Epidermal melanocyte (primary cell): ENCODE measurements around the gene CD164L2.

Experiments used
- DNase-seq: peaks from one replicate; pipeline ENCODE4 v3.0.0; 2011; ENCODE audit warnings: low spot score; ENCODE audit not compliant: insufficient read length

CD164L2 gene

DNA sequence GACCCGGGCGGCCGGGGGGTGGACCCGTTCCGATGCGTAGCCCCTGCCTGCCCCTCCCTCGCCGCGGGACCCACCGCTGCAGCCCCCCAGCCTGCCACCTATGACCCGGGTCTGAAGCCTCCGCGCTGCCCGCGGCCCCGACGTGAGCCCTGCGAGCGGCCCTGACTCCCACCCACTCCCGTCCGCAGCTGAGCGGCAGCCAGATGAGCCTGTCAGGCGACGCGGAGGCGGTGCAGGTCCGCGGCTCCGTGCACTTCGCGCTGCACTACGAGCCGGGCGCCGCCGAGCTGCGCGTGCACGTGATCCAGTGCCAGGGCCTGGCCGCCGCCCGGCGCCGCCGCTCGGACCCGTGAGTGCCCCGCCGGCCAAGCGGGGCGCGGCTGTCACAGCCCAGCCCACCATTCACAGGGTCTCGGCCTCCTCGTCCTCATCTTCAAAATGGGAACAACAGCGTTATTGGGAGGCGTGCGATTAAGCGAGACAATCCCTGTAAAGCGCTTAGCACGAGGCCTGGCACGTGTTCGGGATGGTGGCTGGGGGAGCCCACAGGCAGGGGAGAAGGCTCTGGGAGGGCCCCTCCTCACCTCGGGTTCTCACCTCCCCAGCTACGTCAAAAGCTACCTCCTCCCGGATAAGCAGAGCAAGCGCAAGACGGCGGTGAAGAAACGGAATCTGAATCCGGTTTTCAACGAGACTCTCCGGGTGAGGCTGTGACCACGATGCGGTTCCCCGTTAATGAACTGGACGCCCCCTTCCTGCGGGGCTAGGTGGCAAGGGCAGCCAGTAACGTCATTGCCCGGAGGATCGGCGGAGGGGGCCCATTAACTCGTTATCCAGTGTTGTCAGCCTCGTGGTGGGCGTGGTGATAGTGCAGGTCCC is 33.1 kb downstream of the CD164L2 start:
- DNase-seq: peak; percentile 78

DNA sequence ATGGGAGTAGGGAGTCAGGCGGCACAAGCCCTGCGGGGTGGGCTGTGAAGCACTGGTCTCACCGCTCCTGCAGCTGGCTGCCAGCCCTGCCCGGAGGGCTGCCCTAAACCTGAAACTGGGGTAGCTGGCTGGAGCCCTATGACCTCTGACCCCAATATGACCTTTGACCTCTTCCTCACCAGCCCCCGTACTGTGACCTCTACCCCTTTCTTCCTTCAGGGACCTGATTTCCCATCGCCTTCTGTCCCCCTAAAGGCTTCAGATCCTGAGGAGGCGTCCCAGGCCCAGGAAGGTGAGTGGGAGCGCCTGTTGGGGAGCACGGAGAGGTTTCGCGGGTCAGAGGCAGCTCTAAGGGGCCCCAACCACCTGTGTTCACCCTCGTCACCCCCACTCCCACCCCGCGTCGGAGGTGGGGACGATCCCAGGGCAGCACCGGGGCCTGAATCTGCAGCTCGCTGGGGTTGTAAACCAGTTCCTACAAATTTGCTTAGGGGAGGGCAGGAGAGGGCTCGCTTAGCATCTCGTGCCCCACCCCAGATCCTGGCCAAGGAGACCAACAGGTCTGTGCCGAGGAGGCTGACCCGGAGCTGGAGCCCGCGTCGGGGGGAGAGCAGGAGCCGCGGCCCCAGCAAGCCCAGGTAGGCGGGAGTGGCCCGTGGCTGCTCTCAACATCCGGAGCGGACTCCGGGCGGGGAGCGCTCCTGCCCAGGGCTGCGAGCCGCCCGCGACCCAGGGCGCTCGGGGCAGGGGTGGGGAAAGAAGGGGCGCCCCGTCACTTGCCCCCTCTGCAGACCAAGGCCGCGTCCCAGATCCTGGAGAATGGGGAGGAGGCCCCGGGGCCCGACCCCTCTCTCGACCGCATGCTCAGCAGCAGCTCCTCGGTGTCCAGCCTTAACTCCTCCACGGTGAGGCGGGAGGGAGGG is 34.0 kb downstream of the CD164L2 start:
- no peak for DNase-seq

- DNase-seq: no peak
Measured at GRCh38 chr1:27346991-27347624, 36.0 kb downstream of the CD164L2 start.

- no peak for DNase-seq
Measured at GRCh38 chr1:27346357-27346756, 36.8 kb downstream of the CD164L2 start.

- no peak for DNase-seq
Measured at GRCh38 chr1:27345272-27345671, 37.9 kb downstream of the CD164L2 start.

DNA sequence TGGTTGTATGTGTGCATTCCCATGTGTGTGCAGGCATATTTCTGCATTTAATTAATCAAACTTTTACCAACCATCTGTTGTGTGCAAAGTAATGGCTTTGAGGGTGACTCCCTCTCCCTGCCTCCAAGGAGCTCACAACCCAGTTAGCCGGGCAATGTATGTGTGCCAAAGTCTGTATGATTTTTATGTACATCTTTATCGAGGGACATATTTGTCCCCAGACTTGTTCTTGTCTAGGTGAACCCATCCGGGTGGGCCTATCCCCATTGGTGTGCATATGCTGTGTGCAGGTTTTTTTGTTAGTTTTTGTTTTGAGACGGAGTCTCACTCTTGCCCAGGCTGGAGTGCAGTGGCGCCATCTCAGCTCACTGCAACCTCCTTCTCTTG is 39.5 kb downstream of the CD164L2 start:
- no peak for DNase-seq

DNA sequence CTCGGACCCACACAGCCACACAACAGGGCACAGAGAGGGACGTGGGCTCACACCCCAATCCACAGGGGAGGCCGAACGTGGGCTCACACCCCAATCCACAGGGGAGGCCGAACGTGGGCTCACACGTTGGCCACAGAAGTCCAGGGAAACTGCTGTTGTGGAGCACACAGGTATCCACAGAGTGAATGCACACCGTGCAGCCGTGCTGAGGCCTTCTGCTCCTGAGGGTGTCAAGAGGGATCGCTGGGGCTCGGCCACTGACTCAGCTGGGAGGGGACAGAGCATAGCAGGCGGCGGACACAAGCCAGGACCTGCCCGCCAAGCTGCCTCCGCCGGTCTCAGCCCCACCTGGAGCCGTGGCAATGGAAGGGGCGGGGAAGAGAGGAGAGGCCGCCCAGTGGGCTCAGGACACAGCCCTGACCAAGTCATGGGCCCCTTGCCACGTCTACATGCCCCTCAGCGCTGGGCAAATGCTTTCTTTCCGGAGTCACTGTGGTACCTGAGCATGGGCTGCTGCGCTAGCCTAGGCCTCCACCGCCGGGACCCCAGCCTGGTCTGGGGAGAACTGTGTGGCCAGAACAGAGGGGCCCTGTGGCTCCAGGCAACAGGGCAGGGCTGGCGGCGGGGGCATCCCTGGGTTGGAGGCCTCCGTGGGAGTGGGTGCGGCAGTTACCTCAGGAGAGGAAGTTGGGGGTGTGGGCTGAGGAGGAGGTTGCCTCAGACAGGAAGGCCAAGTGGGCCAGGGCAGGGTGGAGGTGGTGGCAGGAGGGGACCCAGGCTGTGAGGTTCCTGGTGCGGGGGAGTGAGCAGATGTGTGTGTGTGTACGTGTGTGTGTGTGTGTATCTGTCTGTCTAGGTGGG is 40.1 kb downstream of the CD164L2 start:
- no peak for DNase-seq

DNA sequence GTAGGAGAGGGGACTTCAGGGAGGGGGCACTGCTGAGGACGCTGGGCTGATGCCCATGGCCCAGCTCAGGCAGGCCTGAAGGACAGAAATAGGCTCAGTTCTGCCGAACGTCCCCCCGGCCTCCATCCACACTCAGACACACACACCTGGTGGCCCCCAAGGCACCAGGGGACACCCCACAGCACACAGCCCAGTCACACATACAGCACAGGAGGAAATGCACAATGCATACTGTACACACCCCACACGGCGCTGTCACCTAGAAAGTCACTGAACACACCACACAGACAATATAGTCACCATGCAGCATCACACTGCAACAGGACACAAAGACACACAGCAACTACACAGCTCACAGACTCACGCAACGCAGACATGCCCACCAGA is 40.7 kb downstream of the CD164L2 start:
- no peak for DNase-seq

DNA sequence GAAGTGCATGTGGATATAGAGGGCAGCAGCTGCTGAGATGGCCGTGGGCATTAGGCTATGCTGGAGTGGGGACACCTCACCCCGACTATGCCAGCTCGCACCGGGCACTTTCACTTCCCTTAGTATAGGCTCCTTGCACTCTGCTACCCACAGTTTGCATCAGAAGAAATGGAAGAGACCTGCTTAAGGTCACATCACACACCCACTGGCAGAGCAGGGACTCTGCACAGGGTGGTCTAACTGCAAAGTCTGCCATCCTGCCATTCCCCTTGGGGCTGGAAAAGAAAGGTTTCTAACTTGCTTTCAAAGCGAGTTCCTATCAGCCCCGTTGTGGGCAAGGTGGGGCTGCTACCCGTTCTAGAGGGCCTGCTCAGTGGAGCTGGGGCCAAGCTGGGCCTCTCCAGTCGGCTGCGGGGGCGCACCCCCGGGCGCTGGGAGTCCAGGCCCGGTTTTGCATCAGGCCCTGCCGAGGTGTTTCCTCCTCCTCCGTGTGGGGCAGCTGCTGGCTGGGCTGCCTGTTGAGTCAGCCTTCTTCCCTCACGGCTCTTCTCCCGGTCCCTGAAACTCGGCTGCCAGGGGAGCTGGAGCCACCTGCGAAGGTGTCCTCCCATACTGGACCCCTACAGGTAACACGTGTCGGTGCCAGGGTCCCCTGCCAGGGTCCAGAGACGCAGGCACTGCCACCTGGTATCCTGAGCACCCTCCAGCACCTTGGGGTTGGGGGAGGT is 41.4 kb downstream of the CD164L2 start, which contains the start of gene SYTL1:
TSS of gene SYTL1 (plus strand) at position 498 of the 728 bp plus-strand sequence. CDS start 3,313 bp downstream, outside the sequence.
- peak; percentile 50 for DNase-seq

DNA sequence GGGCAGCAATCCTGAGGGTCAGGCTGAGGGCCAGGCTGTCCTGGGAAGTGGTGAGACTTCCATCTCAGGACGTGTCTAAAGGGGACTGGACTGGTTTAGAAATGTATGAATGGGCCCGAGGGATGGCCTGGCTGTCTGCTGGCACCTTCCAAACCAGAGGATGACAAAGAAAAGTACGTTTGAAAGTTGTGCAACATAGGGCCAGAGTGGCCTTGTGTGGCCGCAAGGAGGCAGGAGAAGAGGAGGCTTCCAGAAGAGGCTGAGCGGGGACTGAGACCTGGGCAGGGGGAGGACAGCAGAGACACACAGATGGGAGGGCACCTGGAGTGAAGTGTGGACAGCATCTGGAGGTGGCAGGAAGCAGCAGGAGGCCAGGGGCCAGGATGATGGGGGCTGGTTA is 43.9 kb downstream of the CD164L2 start:
- DNase-seq: no peak

- no peak for DNase-seq
Measured at GRCh38 chr1:27338751-27339150, 44.4 kb downstream of the CD164L2 start.

- no peak for DNase-seq
Measured at GRCh38 chr1:27336756-27337155, 46.4 kb downstream of the CD164L2 start.

DNA sequence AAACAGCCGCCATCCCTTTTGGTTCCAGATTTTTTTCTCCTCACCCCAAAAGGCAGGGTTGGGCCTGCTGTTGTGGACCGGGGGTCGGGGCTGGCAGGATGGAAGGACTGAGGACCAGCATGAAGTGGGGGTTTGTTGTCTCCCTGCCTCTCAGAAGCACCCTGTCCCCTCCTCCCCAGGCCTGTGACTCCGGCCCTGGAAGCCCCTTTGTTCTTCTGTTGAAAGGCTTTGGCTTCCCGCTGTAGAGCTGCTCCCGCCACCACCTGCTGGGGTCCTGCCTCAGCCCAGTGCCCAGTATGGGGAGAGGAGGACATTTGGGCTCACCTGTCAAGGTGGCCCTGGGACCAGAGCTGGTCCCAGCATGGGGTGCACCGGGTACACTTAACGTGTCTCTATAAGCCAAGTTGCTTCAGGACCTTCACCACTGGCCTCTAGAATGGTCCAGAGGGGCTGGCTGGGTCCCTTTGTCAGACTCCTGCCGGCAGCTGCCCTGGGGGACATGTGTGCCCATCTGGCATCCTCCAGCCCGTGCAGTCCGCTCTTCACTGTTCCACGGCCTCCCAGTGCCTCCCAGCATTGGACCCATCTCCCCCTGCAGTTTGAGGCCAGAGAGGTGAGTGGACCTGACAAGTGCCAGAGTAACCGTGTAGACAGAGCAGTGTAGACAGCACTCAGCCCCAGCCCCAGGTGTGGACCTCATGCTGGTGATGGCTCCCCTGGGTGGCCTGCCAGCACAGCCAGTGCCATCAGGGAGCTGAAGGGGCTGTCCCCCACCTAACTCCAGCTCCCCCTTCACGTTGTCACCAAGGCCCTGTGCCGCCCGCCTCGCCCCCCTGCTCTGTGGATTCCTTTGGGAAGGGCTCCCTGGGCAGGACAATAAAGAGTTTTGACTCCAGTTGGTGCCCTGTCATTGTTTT is 47.4 kb downstream of the CD164L2 start:
- DNase-seq: no peak

- no peak for DNase-seq
Measured at GRCh38 chr1:27333717-27334279, 49.3 kb downstream of the CD164L2 start.

DNA sequence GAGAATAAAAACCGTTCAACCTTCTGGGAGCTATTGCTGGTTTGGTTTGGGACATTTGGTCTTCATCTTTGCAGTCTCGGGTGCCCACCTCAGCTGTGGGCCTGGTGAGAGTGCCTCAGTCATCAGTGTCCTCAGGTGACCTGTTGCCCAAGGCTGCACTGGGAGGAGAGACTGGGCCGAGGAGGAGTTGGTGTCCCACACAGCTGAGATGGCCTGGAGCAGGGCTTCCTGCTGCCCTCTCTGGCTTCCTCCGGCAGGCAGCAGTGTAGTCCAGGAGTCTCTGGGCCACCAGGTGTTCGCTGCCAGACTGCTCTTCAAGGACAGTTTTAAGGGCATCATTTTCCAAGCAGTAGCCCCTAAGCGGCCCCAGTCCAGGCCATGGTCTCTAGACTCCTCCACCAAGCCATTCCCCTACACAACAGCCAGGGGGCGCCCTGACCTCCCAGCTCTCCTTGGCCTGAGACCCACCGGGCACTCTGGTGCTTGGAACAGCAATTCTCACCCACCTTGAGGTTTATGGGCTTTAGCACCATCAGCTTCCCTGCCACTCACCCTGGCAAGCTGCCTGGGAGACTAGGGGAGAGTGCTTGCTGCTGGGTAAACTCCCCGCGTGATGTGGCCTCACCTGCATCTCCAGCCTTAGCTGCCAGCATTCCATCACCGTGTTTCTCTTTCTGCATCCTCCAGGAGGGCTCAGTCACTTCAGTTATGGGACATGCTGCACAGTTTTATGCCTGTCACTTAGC is 50.4 kb downstream of the CD164L2 start:
- DNase-seq: peak; percentile 71

GRCh38 chr1:27331922-27332321 is 51.2 kb downstream of the CD164L2 start:
- no peak for DNase-seq

DNA sequence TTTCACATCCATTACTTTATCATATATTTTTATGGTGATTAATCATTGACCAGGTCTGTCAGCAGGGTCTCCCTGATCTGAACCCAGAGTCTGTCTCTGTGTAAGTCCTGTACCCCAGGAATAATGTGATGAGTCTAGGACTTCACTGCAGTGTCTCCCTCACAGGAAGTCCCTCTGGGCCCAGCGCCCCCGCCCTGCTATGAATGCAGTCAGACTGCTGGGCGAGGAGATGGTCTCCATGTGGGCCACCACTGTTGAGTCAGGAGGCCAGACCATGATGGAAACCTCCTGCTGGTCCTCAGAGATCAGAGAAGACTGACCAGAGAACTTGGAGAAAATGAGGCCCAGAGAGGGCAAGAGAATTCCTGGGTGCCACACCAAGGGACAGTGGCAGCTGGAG is 51.7 kb downstream of the CD164L2 start:
- no peak for DNase-seq

- DNase-seq: no peak
Measured at GRCh38 chr1:27330786-27331185, 52.3 kb downstream of the CD164L2 start.
